Left ventricle myocardium inferior (tissue), 1 donor: ENCODE data around the gene UGT1A3. TPM values are rescaled to one million over a fixed set of nuclear protein-coding genes. Genes with fewer than 3 reads are reported as not detected.

Experiments used
- DNase-seq: peaks from one replicate; pipeline ENCODE4 v3.0.0-alpha.2; 2020
- H3K27ac ChIP-seq: fragments of 200-600 bp; replicated peaks from 2 replicates; pipeline ENCODE4 v1.8.0; 2021
- H3K27me3 ChIP-seq: fragments of 200-600 bp; 2 replicates; pipeline ENCODE4 v1.8.0; 2021; ENCODE audit warnings: low read depth
- H3K36me3 ChIP-seq: fragments of 200-600 bp; 2 replicates; pipeline ENCODE4 v1.8.0; 2021
- H3K4me1 ChIP-seq: fragments of 200-600 bp; 2 replicates; pipeline ENCODE4 v1.8.0; 2021
- H3K4me3 ChIP-seq: fragments of 200-600 bp; 2 replicates; pipeline ENCODE4 v1.8.0; 2021; ENCODE audit warnings: mild to moderate bottlenecking, moderate library complexity
- H3K9me3 ChIP-seq: fragments of 200-600 bp; replicated peaks from 2 replicates; pipeline ENCODE4 v1.8.0; 2021
- CTCF ChIP-seq: fragments of 200-600 bp; IDR thresholded peaks from 2 replicates; pipeline ENCODE4 v1.8.0; 2021; ENCODE audit warnings: antibody characterized with exemption, mild to moderate bottlenecking, borderline replicate concordance
- intact Hi-C: fragments of 100-400 bp; cut with micrococcal nuclease; formaldehyde crosslinking; loops from one replicate; pipeline ENCODE4 v1.11.0; 2022
- total RNA-seq: library from RNA; stranded (reverse); fragmentation: NEBNext Ultra II Directional; extraction: Animal tissue kit (Norgen Biotek cat#: 25700); gene quantifications from one replicate; pipeline ENCODE4 v1.2.1, GENCODE V29; 2021
- donor health status: DM: no; HTN: yes; CAD: no; lungs with severe emphysema.

Gene UGT1A3
- total RNA-seq, 1 donor from 2014 or later, result not detected

DNA sequence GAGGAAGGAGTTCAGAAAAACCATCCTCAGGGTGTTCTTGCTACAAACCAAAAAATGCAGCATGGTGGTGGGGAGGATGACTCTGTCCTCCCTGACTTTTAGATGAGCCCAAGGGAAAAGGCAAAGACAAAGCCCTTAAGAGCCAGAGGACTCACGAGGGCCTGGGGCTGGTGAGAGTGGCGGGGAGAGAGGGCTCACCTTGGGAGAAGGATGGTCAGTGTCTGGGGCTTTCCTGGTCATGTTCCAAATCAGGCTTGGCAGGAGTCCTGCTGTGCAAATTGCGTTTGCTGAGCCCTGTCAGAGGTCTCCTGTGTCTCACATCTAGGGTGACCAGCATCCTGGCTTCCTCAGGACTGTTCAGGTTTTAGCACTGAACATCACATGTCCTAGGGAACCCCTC is 35.9 kb downstream of the UGT1A3 start:
- peaks cover 73% of the 10 kb centered on the region for H3K27me3 ChIP-seq
- intact Hi-C loops, result no loop called here
- H3K4me1 ChIP-seq, result no peaks in the 10 kb centered on the region
- H3K4me3 ChIP-seq, result no peak overlapping the region
- H3K27ac ChIP-seq, result no peak overlapping the region
- no peaks in the 10 kb centered on the region for H3K9me3 ChIP-seq
- no peaks in the 10 kb centered on the region for H3K36me3 ChIP-seq
- TF ChIP-seq CTCF, result no peak
- DNase-seq, result no peak

- no peak for DNase-seq
- intact Hi-C loops, result no loop called here
- Histone ChIP-seq H3K4me3 (no peak overlapping the region), H3K9me3 (no peaks in the 10 kb centered on the region), H3K27me3 (peaks cover 71% of the 10 kb centered on the region), H3K27ac (no peak overlapping the region), H3K4me1 (no peaks in the 10 kb centered on the region), H3K36me3 (no peaks in the 10 kb centered on the region)
- TF ChIP-seq CTCF, result no peak
Observed at GRCh38 chr2:233766416-233766815, 37.6 kb downstream of the UGT1A3 start.

DNA sequence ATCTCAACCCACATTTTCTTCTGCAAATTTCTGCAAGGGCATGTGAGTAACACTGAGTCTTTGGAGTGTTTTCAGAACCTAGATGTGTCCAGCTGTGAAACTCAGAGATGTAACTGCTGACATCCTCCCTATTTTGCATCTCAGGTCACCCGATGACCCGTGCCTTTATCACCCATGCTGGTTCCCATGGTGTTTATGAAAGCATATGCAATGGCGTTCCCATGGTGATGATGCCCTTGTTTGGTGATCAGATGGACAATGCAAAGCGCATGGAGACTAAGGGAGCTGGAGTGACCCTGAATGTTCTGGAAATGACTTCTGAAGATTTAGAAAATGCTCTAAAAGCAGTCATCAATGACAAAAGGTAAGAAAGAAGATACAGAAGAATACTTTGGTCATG is 39.2 kb downstream of the UGT1A3 start:
- peaks cover 65% of the 10 kb centered on the region for H3K27me3 ChIP-seq
- intact Hi-C loops, result no loop called here
- no peak for TF ChIP-seq CTCF
- H3K4me1 ChIP-seq, result no peaks in the 10 kb centered on the region
- no peaks in the 10 kb centered on the region for H3K36me3 ChIP-seq
- no peak overlapping the region for H3K27ac ChIP-seq
- DNase-seq, result no peak
- H3K4me3 ChIP-seq, result no peak overlapping the region
- H3K9me3 ChIP-seq, result no peaks in the 10 kb centered on the region

DNA sequence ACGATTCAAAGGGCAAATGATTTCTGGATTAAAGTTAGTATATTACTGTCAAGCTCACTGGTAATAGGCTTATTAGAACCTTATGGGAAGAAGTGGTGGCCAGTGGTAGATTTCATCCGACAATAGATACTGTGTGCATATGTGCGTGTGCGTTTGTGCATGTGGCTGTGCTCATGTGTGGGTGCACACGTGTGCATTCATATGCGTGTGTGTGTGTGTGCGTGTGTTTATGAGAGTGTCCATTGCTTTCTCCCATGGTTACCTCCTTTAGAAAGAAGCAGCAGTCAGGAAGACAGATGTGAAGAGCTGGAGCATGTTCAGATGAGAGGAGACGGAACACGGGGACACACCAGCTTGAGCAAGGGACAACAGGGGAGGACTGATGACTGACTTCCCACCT is 40.4 kb downstream of the UGT1A3 start:
- no peak for DNase-seq
- Histone ChIP-seq H3K36me3 (no peaks in the 10 kb centered on the region), H3K4me3 (no peak overlapping the region), H3K27me3 (peaks cover 63% of the 10 kb centered on the region), H3K9me3 (no peaks in the 10 kb centered on the region), H3K4me1 (no peaks in the 10 kb centered on the region), H3K27ac (no peak overlapping the region)
- intact Hi-C loops, result no loop called here
- TF ChIP-seq CTCF, result no peak

DNA sequence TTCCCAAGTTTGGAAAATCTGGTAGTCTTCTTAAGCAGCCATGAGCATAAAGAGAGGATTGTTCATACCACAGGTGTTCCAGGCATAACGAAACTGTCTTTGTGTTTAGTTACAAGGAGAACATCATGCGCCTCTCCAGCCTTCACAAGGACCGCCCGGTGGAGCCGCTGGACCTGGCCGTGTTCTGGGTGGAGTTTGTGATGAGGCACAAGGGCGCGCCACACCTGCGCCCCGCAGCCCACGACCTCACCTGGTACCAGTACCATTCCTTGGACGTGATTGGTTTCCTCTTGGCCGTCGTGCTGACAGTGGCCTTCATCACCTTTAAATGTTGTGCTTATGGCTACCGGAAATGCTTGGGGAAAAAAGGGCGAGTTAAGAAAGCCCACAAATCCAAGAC is 43.3 kb downstream of the UGT1A3 start:
- intact Hi-C loops, result no loop called here
- H3K4me1 ChIP-seq, result no peaks in the 10 kb centered on the region
- TF ChIP-seq CTCF, result no peak
- no peak overlapping the region for H3K27ac ChIP-seq
- no peaks in the 10 kb centered on the region for H3K36me3 ChIP-seq
- H3K4me3 ChIP-seq, result no peak overlapping the region
- peaks cover 15% of the 10 kb centered on the region for H3K9me3 ChIP-seq
- H3K27me3 ChIP-seq, result peaks cover 37% of the 10 kb centered on the region
- no peak for DNase-seq

- Histone ChIP-seq H3K4me3 (no peak overlapping the region), H3K4me1 (no peaks in the 10 kb centered on the region)
- TF ChIP-seq CTCF, result no peak
Observed at GRCh38 chr2:233772583-233772982, 43.7 kb downstream of the UGT1A3 start.

More at GRCh38 chr2:233772583-233772982, 43.7 kb downstream of the UGT1A3 start:
- Histone ChIP-seq H3K27me3 (peaks cover 33% of the 10 kb centered on the region), H3K9me3 (peaks cover 16% of the 10 kb centered on the region), H3K36me3 (no peaks in the 10 kb centered on the region), H3K27ac (no peak overlapping the region)
- no peak for DNase-seq
- intact Hi-C loops, result no loop called here
